Stimulated activated CD8-positive, alpha-beta memory T cell treated with anti-CD3 and anti-CD28 coated beads, Interleukin-15, amount 100 ng/mL, for 4 hours (primary cell): Measurements from ENCODE around the gene CEBPZOS.
"Not testable (repeated sequence)": the region's sequence is repeated elsewhere in the genome, so short reads cannot be mapped to it uniquely, and the experiment has no call there.

Source experiments
- DNase-seq, 2 donors: peaks; one replicate each; pipeline ENCODE4 v3.0.0-alpha.2; 2020; ENCODE audit warnings: low read depth in 2 of 2

Gene CEBPZOS

GRCh38 chr2:37191253-37191652 is 5.0 kb upstream of the CEBPZOS start:
- no peak for DNase-seq

- DNase-seq: no peak
Observed at GRCh38 chr2:37191747-37192146, 4.5 kb upstream of the CEBPZOS start.

GRCh38 chr2:37192551-37192950 is 3.7 kb upstream of the CEBPZOS start:
- no peak for DNase-seq

GRCh38 chr2:37195862-37196319 is 405 bp upstream of the CEBPZOS start:
- not testable (repeated sequence) for DNase-seq

GRCh38 chr2:37198681-37199065 is 2.4 kb downstream of the CEBPZOS start:
- DNase-seq: no peak

GRCh38 chr2:37201208-37201607 is 4.9 kb downstream of the CEBPZOS start:
- DNase-seq: no peak

- peak; percentile 29 to 46 for DNase-seq
Observed at GRCh38 chr2:37201766-37202165, 5.5 kb downstream of the CEBPZOS start.

GRCh38 chr2:37203708-37204107 is 7.4 kb downstream of the CEBPZOS start:
- no peak for DNase-seq

- DNase-seq: not testable (repeated sequence)
Observed at GRCh38 chr2:37205071-37205661, 8.9 kb downstream of the CEBPZOS start.

- DNase-seq: no peak
Observed at GRCh38 chr2:37205689-37206341, 9.5 kb downstream of the CEBPZOS start.

GRCh38 chr2:37206760-37207159 is 10.5 kb downstream of the CEBPZOS start:
- DNase-seq: not testable (repeated sequence)

- no peak for DNase-seq
Observed at GRCh38 chr2:37211212-37211611, 14.9 kb downstream of the CEBPZOS start.

GRCh38 chr2:37211939-37212338 is 15.6 kb downstream of the CEBPZOS start:
- DNase-seq: no peak

GRCh38 chr2:37215250-37215649 is 19.0 kb downstream of the CEBPZOS start:
- DNase-seq: no peak

GRCh38 chr2:37219046-37219445 is 22.8 kb downstream of the CEBPZOS start:
- DNase-seq: no peak

GRCh38 chr2:37223131-37223530 is 26.8 kb downstream of the CEBPZOS start:
- no peak for DNase-seq

- DNase-seq: no peak
Observed at GRCh38 chr2:37224063-37224462, 27.8 kb downstream of the CEBPZOS start.

GRCh38 chr2:37225129-37225528 is 28.8 kb downstream of the CEBPZOS start:
- not testable (repeated sequence) for DNase-seq

GRCh38 chr2:37226863-37227262 is 30.6 kb downstream of the CEBPZOS start:
- DNase-seq: no peak

GRCh38 chr2:37228788-37229187 is 32.5 kb downstream of the CEBPZOS start:
- DNase-seq: no peak

GRCh38 chr2:37230581-37230980 is 34.3 kb downstream of the CEBPZOS start:
- no peak for DNase-seq

GRCh38 chr2:37231241-37232130 is 35.2 kb downstream of the CEBPZOS start, which contains the start of the genes CEBPZ and NDUFAF7:
CEBPZ (minus strand) TSS chr2:37231596; CDS start chr2:37231567, 29 bp downstream.
NDUFAF7 (plus strand) TSS chr2:37231658; CDS start chr2:37231706, 48 bp downstream.
- DNase-seq: peak; percentile 76 to 83
